HG02840 (cell line): Measurements from ENCODE around the gene PCK2.

ENCODE experiments used
- ATAC-seq: cut with Tn5 transposase; IDR thresholded peaks from one replicate; pipeline ENCODE4 v1.9.1; 2021; ENCODE audit warnings: mild to moderate bottlenecking, moderate library complexity, moderate number of reproducible peaks; ENCODE audit not compliant: unreplicated experiment, low FRiP score

The PCK2 gene

DNA sequence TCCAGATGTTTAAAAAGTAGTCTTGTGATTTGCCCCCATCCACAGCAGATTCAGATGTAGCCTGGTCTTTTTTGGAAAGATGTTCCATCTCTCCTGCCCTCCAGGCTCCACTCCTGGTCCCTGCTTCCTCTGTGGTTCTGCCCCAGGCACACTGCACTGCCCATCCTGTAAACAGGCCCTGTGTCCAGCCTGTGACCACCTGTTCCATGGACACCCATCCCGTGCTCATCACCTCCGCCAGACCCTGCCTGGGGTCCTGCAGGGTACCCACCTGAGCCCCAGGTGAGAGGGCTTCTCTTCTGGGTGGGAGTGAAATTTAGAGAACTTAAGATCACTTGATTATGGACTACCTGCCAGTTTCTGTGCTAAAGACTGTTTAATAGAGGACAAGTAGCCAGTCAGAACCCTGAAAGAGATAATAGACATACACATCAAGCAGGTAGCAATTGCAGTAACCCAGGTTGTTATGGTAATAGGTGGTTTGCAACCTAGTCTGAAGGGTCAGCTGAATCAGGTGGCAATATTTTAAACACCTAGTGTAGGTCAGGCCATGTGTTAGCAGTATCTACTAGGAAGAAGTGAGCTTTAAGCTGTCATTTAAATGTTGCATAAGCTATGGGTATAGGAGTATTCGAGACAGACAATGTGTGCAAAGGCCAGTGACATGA is 55.3 kb downstream of the PCK2 start:
- no peak for ATAC-seq

DNA sequence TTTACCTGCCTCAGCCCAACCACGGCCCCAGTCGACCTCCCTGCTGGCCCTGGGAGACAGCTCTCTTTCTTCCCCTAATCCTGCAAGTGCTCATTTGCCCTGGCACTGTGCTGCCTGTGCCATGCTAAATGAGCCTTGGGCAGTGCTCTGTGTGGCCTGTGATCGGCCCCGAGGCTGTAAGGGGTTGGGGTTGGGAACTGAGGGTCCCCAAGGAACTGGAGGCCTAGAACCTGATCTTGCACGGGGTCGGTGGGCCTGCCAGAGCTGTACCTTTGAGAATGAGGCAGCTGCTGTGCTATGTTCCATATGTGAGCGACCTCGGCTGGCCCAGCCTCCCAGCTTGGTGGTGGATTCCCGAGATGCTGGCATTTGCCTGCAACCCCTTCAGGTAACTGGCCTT is 56.0 kb downstream of the PCK2 start:
- ATAC-seq: no peak

- no peak for ATAC-seq
These were observed 56.5 kb downstream of the PCK2 start for GRCh38 chr14:24150567-24150966.

- ATAC-seq: no peak
These were observed 56.9 kb downstream of the PCK2 start for GRCh38 chr14:24150993-24151392.

DNA sequence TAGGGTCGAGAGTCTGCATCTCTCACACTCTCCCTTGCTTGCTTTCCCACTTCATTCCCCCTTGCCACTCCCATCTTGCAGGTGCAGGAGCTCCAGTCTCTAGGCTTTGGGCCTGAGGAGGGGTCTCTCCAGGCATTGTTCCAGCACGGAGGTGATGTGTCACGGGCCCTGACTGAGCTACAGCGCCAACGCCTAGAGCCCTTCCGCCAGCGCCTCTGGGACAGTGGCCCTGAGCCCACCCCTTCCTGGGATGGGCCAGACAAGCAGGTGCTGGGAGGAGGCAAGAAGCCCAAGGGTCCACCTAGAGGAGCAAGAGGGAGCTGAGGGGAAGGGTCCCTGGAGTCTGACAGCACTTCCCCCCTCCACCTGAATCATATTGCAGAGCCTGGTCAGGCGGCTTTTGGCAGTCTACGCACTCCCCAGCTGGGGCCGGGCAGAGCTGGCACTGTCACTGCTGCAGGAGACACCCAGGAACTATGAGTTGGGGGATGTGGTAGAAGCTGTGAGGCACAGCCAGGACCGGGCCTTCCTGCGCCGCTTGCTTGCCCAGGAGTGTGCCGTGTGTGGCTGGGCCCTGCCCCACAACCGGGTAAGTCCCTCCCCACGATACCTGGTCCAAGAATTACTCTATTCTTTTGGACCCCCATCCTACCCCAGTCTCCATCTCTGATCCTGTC is 57.4 kb downstream of the PCK2 start:
- no peak for ATAC-seq
